ENCODE measurements around the gene FOXN1.

FOXN1 gene

GRCh38 chr17:28527859-28528258 lies 21.7 kb downstream of the FOXN1 start:
- no peak for DNase-seq

GRCh38 chr17:28528327-28529012 lies 22.3 kb downstream of the FOXN1 start:
- no peak for DNase-seq

GRCh38 chr17:28529013-28529400 lies 22.9 kb downstream of the FOXN1 start:
- no peak for DNase-seq

GRCh38 chr17:28530250-28530649 lies 24.1 kb downstream of the FOXN1 start:
- no peak for DNase-seq

- DNase-seq, result no peak
These were observed 24.8 kb downstream of the FOXN1 start for GRCh38 chr17:28530926-28531325.

- DNase-seq, result no peak
These were observed 26.2 kb downstream of the FOXN1 start for GRCh38 chr17:28532050-28532960.

GRCh38 chr17:28533091-28533807 lies 27.1 kb downstream of the FOXN1 start:
- no peak for DNase-seq

GRCh38 chr17:28534740-28535375 lies 28.7 kb downstream of the FOXN1 start:
- no peak for DNase-seq

GRCh38 chr17:28536532-28537218 lies 30.5 kb downstream of the FOXN1 start:
- no peak for DNase-seq

GRCh38 chr17:28537219-28537610 lies 31.1 kb downstream of the FOXN1 start:
- no peak for DNase-seq

- DNase-seq, result no peak
These were observed 32.2 kb downstream of the FOXN1 start for GRCh38 chr17:28538296-28538895.

- no peak for DNase-seq
These were observed 34.1 kb downstream of the FOXN1 start for GRCh38 chr17:28540231-28540630.

- no peak for DNase-seq
These were observed 35.3 kb downstream of the FOXN1 start for GRCh38 chr17:28541439-28541838.

GRCh38 chr17:28544402-28545140 lies 38.4 kb downstream of the FOXN1 start:
- DNase-seq, result no peak

GRCh38 chr17:28545141-28545503 lies 39.0 kb downstream of the FOXN1 start:
- DNase-seq, result no peak

- no peak for DNase-seq
These were observed 39.8 kb downstream of the FOXN1 start for GRCh38 chr17:28545787-28546415.

GRCh38 chr17:28547096-28547622 lies 41.0 kb downstream of the FOXN1 start:
- DNase-seq, result no peak

- peak; percentile 82 for DNase-seq
These were observed 41.7 kb downstream of the FOXN1 start for GRCh38 chr17:28547623-28548416.

GRCh38 chr17:28548417-28549130 lies 42.4 kb downstream of the FOXN1 start:
- DNase-seq, result no peak

Data from stimulated activated CD4-positive, alpha-beta T cell treated with anti-CD3 and anti-CD28 coated beads, Interleukin-15, amount 100 ng/mL, for 24 hours (primary cell).